Thoracic aorta (tissue), 2 donors: ENCODE measurements around the gene OCIAD1. TPM values are rescaled to one million over a fixed set of nuclear protein-coding genes. Genes with fewer than 3 reads are reported as not detected.
"Not testable (repeated sequence)": the region's sequence is repeated elsewhere in the genome, so short reads cannot be mapped to it uniquely, and the experiment has no call there.

Experiments used
- ATAC-seq: fragments of 150-250 bp; one replicate; pipeline ENCODE4 v1.8.0; 2017; ENCODE audit warnings: low read depth; ENCODE audit not compliant: insufficient number of reproducible peaks, low FRiP score
- DNase-seq: peaks from one replicate; pipeline ENCODE4 v3.0.0-alpha.2; 2020; ENCODE audit warnings: low spot score
- H3K27ac ChIP-seq, 2 donors: fragments of 200-600 bp; sonication (generic); 1 replicate in 1 of 2; 2 replicates in 1 of 2; pipeline ENCODE4 v1.5.1; 2016; ENCODE audit warnings: mild to moderate bottlenecking in 2 of 2, moderate library complexity in 2 of 2
- H3K27me3 ChIP-seq: fragments of 200-600 bp; sonication (generic); replicated peaks from 2 replicates; pipeline ENCODE4 v1.6.0; 2016; ENCODE audit warnings: mild to moderate bottlenecking; ENCODE audit not compliant: insufficient read depth
- H3K36me3 ChIP-seq: fragments of 200-600 bp; sonication (generic); one replicate; pipeline ENCODE4 v1.5.1; 2016
- H3K4me1 ChIP-seq, 2 donors: fragments of 200-600 bp; sonication (generic); 1 replicate in 1 of 2; 2 replicates in 1 of 2; pipeline versions ENCODE4 v1.5.1 to v1.6.0; 2016; ENCODE audit warnings: low read depth in 2 of 2, mild to moderate bottlenecking in 1 of 2; ENCODE audit not compliant: control insufficient read depth in 1 of 2
- H3K4me3 ChIP-seq: fragments of 200-600 bp; sonication (generic); 2 replicates; pipeline ENCODE4 v1.5.1; 2016; ENCODE audit warnings: mild to moderate bottlenecking
- H3K9me3 ChIP-seq: fragments of 200-600 bp; sonication (generic); 2 replicates; pipeline ENCODE4 v1.5.1; 2016
- total RNA-seq, 2 donors: library from RNA; depleted of rRNA; stranded (reverse); fragments of >200 nt; gene quantifications; one replicate each; pipeline versions ENCODE4 v1.1.0 to v1.2.3, GENCODE V29; 2016
- TF ChIP-seq, protein P1 (sequence below): fragments of 200-600 bp; sonication (generic); IDR thresholded peaks from one replicate; pipeline ENCODE4 v1.5.1; 2019; ENCODE audit warnings: antibody characterized with exemption

OCIAD1 gene
- total RNA-seq, 2 donors from 2014 or later = 81.2 to 120 TPM

DNA sequence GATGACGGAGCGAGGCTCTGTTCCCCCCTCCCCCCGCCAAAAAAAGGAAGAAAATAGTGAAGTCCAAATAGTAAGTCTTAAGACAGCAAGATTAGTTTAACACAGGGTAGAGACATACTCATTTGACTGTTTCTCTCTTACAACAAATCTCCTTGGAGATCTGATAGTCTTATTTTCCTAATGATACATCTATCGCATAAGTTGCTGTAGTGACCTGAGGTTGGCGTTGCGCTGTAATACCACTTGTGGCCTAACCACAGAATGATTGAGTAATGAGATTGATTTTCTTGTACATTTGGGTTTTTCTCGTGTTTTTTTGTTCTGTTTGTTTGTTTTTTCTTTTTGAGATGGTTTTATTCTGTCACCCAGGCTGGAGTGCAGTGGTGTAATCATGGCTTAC, 27.2 kb downstream of the OCIAD1 start:
- peaks cover 3% of the 10 kb centered on the region for H3K36me3 ChIP-seq
- TF ChIP-seq, protein P1, sequence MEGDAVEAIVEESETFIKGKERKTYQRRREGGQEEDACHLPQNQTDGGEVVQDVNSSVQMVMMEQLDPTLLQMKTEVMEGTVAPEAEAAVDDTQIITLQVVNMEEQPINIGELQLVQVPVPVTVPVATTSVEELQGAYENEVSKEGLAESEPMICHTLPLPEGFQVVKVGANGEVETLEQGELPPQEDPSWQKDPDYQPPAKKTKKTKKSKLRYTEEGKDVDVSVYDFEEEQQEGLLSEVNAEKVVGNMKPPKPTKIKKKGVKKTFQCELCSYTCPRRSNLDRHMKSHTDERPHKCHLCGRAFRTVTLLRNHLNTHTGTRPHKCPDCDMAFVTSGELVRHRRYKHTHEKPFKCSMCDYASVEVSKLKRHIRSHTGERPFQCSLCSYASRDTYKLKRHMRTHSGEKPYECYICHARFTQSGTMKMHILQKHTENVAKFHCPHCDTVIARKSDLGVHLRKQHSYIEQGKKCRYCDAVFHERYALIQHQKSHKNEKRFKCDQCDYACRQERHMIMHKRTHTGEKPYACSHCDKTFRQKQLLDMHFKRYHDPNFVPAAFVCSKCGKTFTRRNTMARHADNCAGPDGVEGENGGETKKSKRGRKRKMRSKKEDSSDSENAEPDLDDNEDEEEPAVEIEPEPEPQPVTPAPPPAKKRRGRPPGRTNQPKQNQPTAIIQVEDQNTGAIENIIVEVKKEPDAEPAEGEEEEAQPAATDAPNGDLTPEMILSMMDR = no peak

DNA sequence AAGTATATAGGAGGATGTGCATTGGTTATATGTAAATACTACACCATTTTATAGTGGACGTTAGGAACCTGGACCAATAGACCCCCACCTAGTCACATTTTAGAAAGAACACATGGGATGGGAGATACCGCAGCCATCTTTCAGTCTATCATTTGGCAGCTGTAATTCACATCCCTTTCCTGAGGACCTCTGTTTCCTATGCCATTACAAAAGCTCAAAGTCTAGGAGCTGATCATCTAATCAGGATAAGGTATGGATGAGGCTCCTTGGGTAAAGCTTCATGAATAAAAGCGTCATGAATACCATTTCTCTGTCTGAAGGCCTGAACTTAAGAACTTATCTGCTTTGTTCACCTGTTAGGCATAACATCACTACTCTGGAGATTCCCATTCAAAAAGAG, 31.1 kb downstream of the OCIAD1 start:
- Histone ChIP-seq H3K9me3 (peaks cover 5% of the 10 kb centered on the region), H3K4me1 (no peaks in the 10 kb centered on the region), H3K4me3 (no peak overlapping the region), H3K27me3 (no peaks in the 10 kb centered on the region), H3K36me3 (peaks cover 3% of the 10 kb centered on the region), H3K27ac (no peak overlapping the region)
- no peak for DNase-seq
- no peak for ATAC-seq
- TF ChIP-seq, protein P1 = no peak

More for the DNA sequence above, 27.2 kb downstream of the OCIAD1 start:
- Histone ChIP-seq H3K4me1 (no peaks in the 10 kb centered on the region), H3K27me3 (no peaks in the 10 kb centered on the region), H3K27ac (no peak overlapping the region), H3K4me3 (no peak overlapping the region), H3K9me3 (no peaks in the 10 kb centered on the region)
- DNase-seq (no peak), ATAC-seq (no peak)

DNA sequence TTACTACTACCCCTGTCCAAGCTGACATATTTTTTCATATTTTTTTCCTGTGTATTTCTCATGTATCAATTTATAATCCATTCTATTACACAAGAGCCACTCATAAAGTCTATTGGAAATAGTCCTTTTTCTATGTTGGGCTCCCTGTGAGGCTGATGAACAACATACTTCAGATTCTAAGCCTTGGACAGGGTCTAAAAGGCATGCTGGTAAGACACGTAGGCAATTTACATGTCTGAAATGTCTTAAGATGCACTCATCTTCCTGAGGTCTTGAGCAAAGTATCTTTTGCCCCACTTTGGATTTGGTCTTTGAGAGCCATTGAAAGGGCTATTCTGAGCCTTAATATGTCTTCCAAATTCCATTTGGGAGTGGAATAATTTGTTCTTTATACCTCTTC, 31.8 kb downstream of the OCIAD1 start:
- Histone ChIP-seq H3K4me3 (no peak overlapping the region), H3K9me3 (peaks cover 5% of the 10 kb centered on the region), H3K4me1 (no peaks in the 10 kb centered on the region), H3K36me3 (peaks cover under 1% of the 10 kb centered on the region), H3K27me3 (no peaks in the 10 kb centered on the region), H3K27ac (no peak overlapping the region)
- DNase-seq (no peak), ATAC-seq (no peak)
- TF ChIP-seq, protein P1 = no peak

DNA sequence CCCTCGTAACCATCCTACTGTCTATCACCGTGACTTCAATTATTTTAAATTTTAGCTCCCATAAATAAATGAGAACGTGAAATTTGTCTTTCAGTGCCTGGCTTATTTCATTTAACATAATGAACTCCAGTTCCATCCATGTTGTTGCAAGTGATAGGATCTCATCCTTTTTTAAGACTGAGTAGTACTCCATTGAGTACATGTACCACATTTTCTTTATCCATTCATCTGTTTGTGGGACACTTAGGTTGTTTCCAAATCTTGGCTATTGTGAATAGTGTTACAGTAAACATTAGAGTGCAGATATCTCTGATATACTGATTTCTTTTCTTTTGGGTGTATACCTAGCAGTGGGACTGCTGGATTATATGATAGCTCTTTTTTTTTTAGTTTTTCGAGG, 32.8 kb downstream of the OCIAD1 start:
- DNase-seq = no peak
- Histone ChIP-seq H3K9me3 (peaks cover 5% of the 10 kb centered on the region), H3K4me3 (no peak overlapping the region), H3K4me1 (no peaks in the 10 kb centered on the region), H3K27ac (no peak overlapping the region), H3K27me3 (no peaks in the 10 kb centered on the region), H3K36me3 (no peaks in the 10 kb centered on the region)
- ATAC-seq = no peak
- TF ChIP-seq, protein P1 = no peak

DNA sequence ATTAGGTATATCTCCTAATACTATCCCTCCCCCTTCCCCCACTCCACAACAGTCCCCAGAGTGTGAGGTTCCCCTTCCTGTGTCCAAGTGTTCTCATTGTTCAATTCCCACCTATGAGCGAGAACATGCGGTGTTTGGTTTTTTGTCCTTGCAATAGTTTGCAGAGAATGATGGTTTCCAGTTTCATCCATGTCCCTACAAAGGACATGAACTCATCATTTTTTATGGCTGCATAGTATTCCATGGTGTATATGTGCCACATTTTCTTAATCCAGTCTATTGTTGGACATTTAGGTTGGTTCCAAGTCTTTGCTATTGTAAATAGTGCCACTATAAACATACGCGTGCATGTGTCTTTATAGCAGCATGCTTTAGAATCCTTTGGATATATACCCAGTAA, 33.8 kb downstream of the OCIAD1 start:
- not testable (repeated sequence) for H3K9me3 ChIP-seq, H3K27ac ChIP-seq, ATAC-seq

DNA sequence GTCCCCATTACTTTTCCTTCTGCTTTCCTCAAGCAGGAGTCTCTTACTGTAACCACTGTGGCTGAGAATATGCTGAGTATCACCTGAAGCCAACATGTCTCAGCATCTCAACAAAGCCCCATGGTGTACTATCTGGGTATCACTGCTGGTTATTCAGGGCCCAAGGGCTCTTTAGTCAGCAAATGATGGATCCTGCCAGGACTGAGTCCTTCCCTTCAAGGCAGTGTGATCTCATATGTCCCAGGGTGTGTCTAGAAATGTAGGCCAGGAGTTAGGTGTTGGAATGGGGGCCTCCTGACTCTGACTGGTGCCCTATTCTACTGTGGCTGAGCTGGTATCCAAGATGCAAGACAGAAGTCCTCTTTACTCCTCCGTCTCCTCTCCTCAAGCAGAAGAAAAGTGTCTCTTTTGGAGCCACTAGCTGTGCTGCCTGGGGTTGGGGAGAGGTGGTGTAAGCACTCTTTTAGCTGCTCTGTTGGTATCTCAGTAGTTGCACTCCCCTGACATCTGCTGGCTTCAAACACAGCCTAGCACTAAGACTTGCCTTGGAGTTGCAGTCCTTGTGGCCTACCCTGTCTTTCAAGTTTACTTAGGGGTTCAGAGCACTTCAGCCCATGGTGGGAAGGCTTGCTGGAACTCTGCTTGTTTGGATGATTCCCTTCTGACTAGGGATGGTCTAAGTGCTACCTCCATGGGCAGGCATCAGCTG, 47.1 kb downstream of the OCIAD1 start:
- no peaks in the 10 kb centered on the region for H3K27me3 ChIP-seq
- H3K9me3 ChIP-seq = no peaks in the 10 kb centered on the region
- no peaks in the 10 kb centered on the region for H3K4me1 ChIP-seq
- no peak for DNase-seq
- no peaks in the 10 kb centered on the region for H3K36me3 ChIP-seq
- ATAC-seq = no peak
- H3K27ac ChIP-seq = no peak overlapping the region
- H3K4me3 ChIP-seq = no peak overlapping the region
- TF ChIP-seq, protein P1 = no peak

More for the DNA sequence above, 33.8 kb downstream of the OCIAD1 start:
- H3K4me3 ChIP-seq, H3K4me1 ChIP-seq, H3K36me3 ChIP-seq, DNase-seq, H3K27me3 ChIP-seq: not testable (repeated sequence)
